Measurements from ENCODE around the gene RGS9BP.
A peak's percentile ranks its signal among the peaks of the same experiment; 100 is the strongest.
"Not testable (repeated sequence)": the region's sequence is repeated elsewhere in the genome, so short reads cannot be mapped to it uniquely, and the experiment has no call there.

The RGS9BP gene

GRCh38 chr19:32675720-32676185 is at the start of gene RGS9BP:
Gene RGS9BP, plus strand, starts transcription at chr19:32675848. Its CDS starts 416 bp downstream, at chr19:32676264.
- DNase-seq, result peak; percentile 53

GRCh38 chr19:32626969-32627368 is 48.7 kb upstream of the RGS9BP start:
- DNase-seq, result no peak

GRCh38 chr19:32627714-32628270 is 47.9 kb upstream of the RGS9BP start:
- DNase-seq, result no peak

- no peak for DNase-seq
These were observed 45.3 kb upstream of the RGS9BP start for GRCh38 chr19:32630338-32630737.

- DNase-seq, result no peak
These were observed 44.3 kb upstream of the RGS9BP start for GRCh38 chr19:32631381-32631780.

- no peak for DNase-seq
These were observed 38.2 kb upstream of the RGS9BP start for GRCh38 chr19:32637480-32637879.

GRCh38 chr19:32638625-32639024 is 37.0 kb upstream of the RGS9BP start:
- DNase-seq, result no peak

- DNase-seq, result no peak
These were observed 32.9 kb upstream of the RGS9BP start for GRCh38 chr19:32642771-32643170.

GRCh38 chr19:32646556-32646955 is 29.1 kb upstream of the RGS9BP start:
- no peak for DNase-seq

- no peak for DNase-seq
These were observed 28.3 kb upstream of the RGS9BP start for GRCh38 chr19:32647361-32647760.

GRCh38 chr19:32649751-32650150 is 25.9 kb upstream of the RGS9BP start:
- DNase-seq, result no peak

- DNase-seq, result no peak
These were observed 25.0 kb upstream of the RGS9BP start for GRCh38 chr19:32650671-32651070.

GRCh38 chr19:32651729-32652140 is 23.9 kb upstream of the RGS9BP start:
- no peak for DNase-seq

- not testable (repeated sequence) for DNase-seq
These were observed 23.3 kb upstream of the RGS9BP start for GRCh38 chr19:32652331-32652730.

GRCh38 chr19:32652894-32653598 is 22.6 kb upstream of the RGS9BP start:
- peak; percentile 20 for DNase-seq

GRCh38 chr19:32653599-32653915 is 22.1 kb upstream of the RGS9BP start:
- no peak for DNase-seq

- DNase-seq, result not testable (repeated sequence)
These were observed 19.3 kb upstream of the RGS9BP start for GRCh38 chr19:32656379-32656778.

- no peak for DNase-seq
These were observed 17.6 kb upstream of the RGS9BP start for GRCh38 chr19:32658075-32658474.

GRCh38 chr19:32658527-32658926 is 17.1 kb upstream of the RGS9BP start:
- DNase-seq, result no peak

- DNase-seq, result no peak
These were observed 14.3 kb upstream of the RGS9BP start for GRCh38 chr19:32661318-32661717.

GRCh38 chr19:32662186-32662585 is 13.5 kb upstream of the RGS9BP start:
- peak; percentile 21 for DNase-seq

GRCh38 chr19:32666084-32666483 is 9.6 kb upstream of the RGS9BP start:
- DNase-seq, result no peak

GRCh38 chr19:32669310-32669709 is 6.3 kb upstream of the RGS9BP start:
- no peak for DNase-seq

GRCh38 chr19:32671883-32672593 is 3.6 kb upstream of the RGS9BP start:
- DNase-seq, result no peak

Measured in fibroblast of skin of right quadriceps (primary cell).